SK-N-SH (cell line): ENCODE results near the gene ITGAE. TPM values are rescaled to one million over a fixed set of nuclear protein-coding genes. Genes with fewer than 3 reads are reported as not detected.
A peak's percentile ranks its signal among the peaks of the same experiment; 100 is the strongest.

Experiments
- CTCF ChIA-PET: fragments of 300-600, 350-600 bp; formaldehyde crosslinking; extraction: SDS; loops from one replicate; lab custom pipeline; 2021; lab: Yijun Ruan, JAX
- POLR2A ChIA-PET: fragments of 350-600 bp; sonication (Branson Sonifier 250); formaldehyde crosslinking; extraction: SDS; loops from one replicate; lab custom pipeline; 2020; ENCODE audit warnings: antibody characterized with exemption, inconsistent platforms; lab: Yijun Ruan, JAX
- DNase-seq: peaks from one replicate; pipeline ENCODE4 v3.0.0; 2012
- H2AFZ ChIP-seq: fragments of 200-600 bp; sonication (generic); 2 replicates; pipeline ENCODE4 v1.8.1; 2016; ENCODE audit warnings: antibody characterized with exemption, mild to moderate bottlenecking, low read depth
- H3F3A ChIP-seq: fragments of 200-600 bp; sonication (generic); replicated peaks from 2 replicates; pipeline ENCODE3; 2016; ENCODE audit warnings: antibody characterized with exemption, mild to moderate bottlenecking; ENCODE audit not compliant: insufficient read depth
- H3K27ac ChIP-seq, 2 experiments: fragments of 200-500 bp in 1 of 2; fragments of 200-600 bp in 1 of 2; sonication (Bioruptor generic) in 1 of 2; sonication (generic), shearing (Covaris generic) in 1 of 2; 2 replicates each; pipeline versions ENCODE4 v1.5.1 to v1.6.1; 2014 to 2016; ENCODE audit warnings: low read depth in 2 of 2, inconsistent platforms in 1 of 2, low read length in 1 of 2, mild to moderate bottlenecking in 1 of 2, mixed read lengths in 1 of 2
- H3K27me3 ChIP-seq: fragments of 200-600 bp; sonication (generic), shearing (Covaris generic); 2 replicates; pipeline ENCODE4 v1.6.1; 2016; ENCODE audit warnings: mixed run types; ENCODE audit not compliant: insufficient read depth
- H3K36me3 ChIP-seq, 2 experiments: fragments of 200-500 bp in 1 of 2; fragments of 200-600 bp in 1 of 2; sonication (Bioruptor generic) in 1 of 2; sonication (generic) in 1 of 2; replicated peaks in 1 of 2; 2 replicates each; pipeline versions ENCODE3 to v1.5.1; 2014 to 2016; ENCODE audit warnings: low read length in 1 of 2, mild to moderate bottlenecking in 1 of 2; ENCODE audit not compliant: insufficient read depth in 2 of 2, control insufficient read depth in 1 of 2
- H3K4me1 ChIP-seq, 2 experiments: fragments of 200-500 bp in 1 of 2; fragments of 200-600 bp in 1 of 2; sonication (Bioruptor generic) in 1 of 2; sonication (generic), shearing (Covaris generic) in 1 of 2; 2 replicates each; pipeline versions ENCODE4 v1.5.1 to v1.6.1; 2014 to 2016; ENCODE audit warnings: low read depth in 1 of 2, low read length in 1 of 2, mixed run types in 1 of 2; ENCODE audit not compliant: insufficient read depth in 2 of 2, control insufficient read depth in 1 of 2
- H3K4me2 ChIP-seq: fragments of 200-600 bp; sonication (generic), shearing (Covaris generic); 2 replicates; pipeline ENCODE4 v1.6.1; 2017; ENCODE audit warnings: mixed run types
- H3K4me3 ChIP-seq, 2 experiments: fragments of 200-500 bp in 1 of 2; fragments of 200-600 bp in 1 of 2; sonication (Bioruptor generic) in 1 of 2; sonication (generic), shearing (Covaris generic) in 1 of 2; 2 replicates each; pipeline versions ENCODE4 v1.5.1 to v1.8.1; 2014 to 2016; ENCODE audit warnings: low read depth in 2 of 2, inconsistent platforms in 1 of 2, low read length in 1 of 2, mild to moderate bottlenecking in 1 of 2, mixed read lengths in 1 of 2, moderate library complexity in 1 of 2
- H3K79me2 ChIP-seq: fragments of 200-600 bp; sonication (generic); 2 replicates; pipeline ENCODE4 v1.8.1; 2017; ENCODE audit warnings: mild to moderate bottlenecking; ENCODE audit not compliant: insufficient read depth
- H3K9ac ChIP-seq: fragments of 200-600 bp; sonication (generic); 2 replicates; pipeline ENCODE4 v1.6.1; 2017; ENCODE audit warnings: mixed run types
- H3K9me2 ChIP-seq: fragments of 200-600 bp; sonication (generic); 2 replicates; pipeline ENCODE4 v1.6.1; 2017; ENCODE audit warnings: mixed run types
- H3K9me3 ChIP-seq: fragments of 200-600 bp; sonication (generic); 2 replicates; pipeline ENCODE4 v1.6.1; 2017; ENCODE audit warnings: mixed run types, mild to moderate bottlenecking, moderate library complexity
- H4K20me1 ChIP-seq: fragments of 200-600 bp; sonication (generic); 2 replicates; pipeline ENCODE4 v1.6.1; 2017; ENCODE audit warnings: mild to moderate bottlenecking, mixed run types; ENCODE audit not compliant: insufficient read depth
- CHD2 ChIP-seq: fragments of 150-350 bp; IDR thresholded peaks from 2 replicates; pipeline ENCODE4 v1.6.1; 2018; ENCODE audit warnings: low read length; ENCODE audit not compliant: partially characterized antibody
- EP300 ChIP-seq, 2 experiments: IDR thresholded peaks; 2 replicates each; pipeline versions ENCODE4 v1.4.0 to v1.6.1; 2012; ENCODE audit warnings: borderline replicate concordance in 1 of 2, low read depth in 1 of 2, low read length in 1 of 2
- FOSL2 ChIP-seq: IDR thresholded peaks from 2 replicates; pipeline ENCODE4 v1.4.0; 2012; ENCODE audit warnings: low read depth, mild to moderate bottlenecking, moderate library complexity, borderline replicate concordance
- FOXM1 ChIP-seq: IDR thresholded peaks from 2 replicates; pipeline ENCODE4 v1.4.0; 2012; ENCODE audit warnings: low read depth, mild to moderate bottlenecking
- MEF2A ChIP-seq: IDR thresholded peaks from 2 replicates; pipeline ENCODE4 v1.4.0; 2012; ENCODE audit warnings: low read depth, borderline replicate concordance
- MXI1 ChIP-seq: IDR thresholded peaks from 2 replicates; pipeline ENCODE4 v1.6.1; 2012; ENCODE audit warnings: mild to moderate bottlenecking, low read depth, low read length, improper control_type of control experiment
- NRF1 ChIP-seq: IDR thresholded peaks from 2 replicates; pipeline ENCODE4 v1.6.1; 2012; ENCODE audit warnings: low read depth, mild to moderate bottlenecking, low read length
- RCOR1 ChIP-seq: fragments of 150-350 bp; IDR thresholded peaks from 2 replicates; pipeline ENCODE4 v1.6.1; 2017; ENCODE audit warnings: antibody characterized with exemption, low read length
- SIN3A ChIP-seq: IDR thresholded peaks from 2 replicates; pipeline ENCODE4 v1.6.1; 2012; ENCODE audit warnings: low read depth, mild to moderate bottlenecking, low read length, moderate library complexity, borderline replicate concordance
- SMC3 ChIP-seq: IDR thresholded peaks from 2 replicates; pipeline ENCODE4 v1.6.1; 2012; ENCODE audit warnings: low read depth, low read length, improper control_type of control experiment
- TCF12 ChIP-seq: IDR thresholded peaks from 2 replicates; pipeline ENCODE4 v1.4.0; 2012
- YY1 ChIP-seq: IDR thresholded peaks from 2 replicates; pipeline ENCODE4 v1.4.0; 2012; ENCODE audit warnings: low read depth, mild to moderate bottlenecking
- WGBS: methylation state at CpG from one replicate; pipeline ENCODE4 v1.1.6; 2017; ENCODE audit warnings: low lambda C conversion rate; 5-methylcytosine and 5-hydroxymethylcytosine counted together
- polyA plus RNA-seq, 3 experiments: library from polyadenylated mRNA; depleted of rRNA; stranded (reverse); fragments of >200 nt; gene quantifications; 2 replicates each; pipeline ENCODE4 v1.2.3, GENCODE V29; 2012
- TF ChIP-seq, protein P1 (sequence below): fragments of 150-350 bp; IDR thresholded peaks from 2 replicates; pipeline ENCODE4 v1.6.1; 2016; ENCODE audit warnings: mild to moderate bottlenecking, low read depth, low read length
- TF ChIP-seq, protein P2 (sequence below): IDR thresholded peaks from 2 replicates; pipeline ENCODE4 v1.4.0; 2012; ENCODE audit warnings: low read depth, borderline replicate concordance
- TF ChIP-seq, protein P3 (sequence below): fragments of 200-600 bp; sonication (generic); IDR thresholded peaks from 2 replicates; pipeline ENCODE4 v1.6.1; 2017; ENCODE audit warnings: antibody characterized with exemption, mild to moderate bottlenecking, moderate library complexity
- TF ChIP-seq, protein P4 (sequence below): IDR thresholded peaks from 2 replicates; pipeline ENCODE4; 2012

Gene ITGAE
- polyA plus RNA-seq, 1 of the 3 experiments (the other 2 are of a cell fraction): 56.7 TPM

DNA sequence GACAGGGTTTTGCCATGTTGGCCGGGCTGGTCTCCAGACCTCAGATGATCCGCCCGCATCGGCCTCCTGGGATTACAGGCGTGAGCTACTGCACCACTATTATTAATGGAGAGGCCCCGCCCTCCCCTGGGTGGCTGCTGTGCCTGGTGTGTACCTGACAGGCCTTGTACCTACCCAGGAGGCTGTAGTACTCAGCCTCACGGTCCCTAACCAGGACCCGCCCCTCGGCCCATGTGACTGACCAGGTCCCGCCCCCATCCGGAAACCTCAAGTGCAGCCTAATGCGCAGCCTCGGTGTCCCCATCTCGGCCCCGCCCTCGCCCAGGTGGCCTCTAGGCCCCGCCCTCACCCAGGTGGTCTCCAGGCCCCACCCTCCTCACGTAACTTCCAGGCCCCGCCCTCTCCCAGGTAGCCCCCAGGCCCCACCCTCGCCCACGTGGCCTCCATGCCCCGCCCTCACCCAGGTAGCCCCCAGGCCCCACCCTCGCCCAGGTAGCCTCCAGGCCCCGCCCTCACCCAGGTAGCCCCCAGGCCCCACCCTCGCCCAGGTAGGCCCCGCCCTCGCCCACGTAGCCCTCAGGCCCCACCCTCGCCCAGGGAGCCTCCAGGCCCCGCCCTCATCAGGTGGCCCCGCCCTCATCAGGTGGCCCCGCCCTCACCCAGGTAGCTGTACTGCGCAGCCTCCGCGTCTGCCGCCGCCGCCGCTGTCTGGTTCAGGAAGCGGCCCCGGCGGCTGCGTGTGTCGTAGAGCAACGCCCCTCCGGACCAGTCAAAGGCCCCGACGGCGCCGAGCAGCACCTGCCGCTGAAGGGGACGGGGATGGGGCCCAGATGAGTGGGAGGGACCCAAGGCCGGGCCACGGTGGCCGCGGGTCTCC, 46.3 kb downstream of the ITGAE start:
- H3K9me2 ChIP-seq: no peaks in the 10 kb centered on the region
- H2AFZ ChIP-seq: no peak overlapping the region
- no peaks in the 10 kb centered on the region for H3K9me3 ChIP-seq
- H3K4me3 ChIP-seq: no peak overlapping the region
- no peaks in the 10 kb centered on the region; a peak in 1 of 4 replicates for H3K4me1 ChIP-seq
- TF ChIP-seq, protein P1, sequence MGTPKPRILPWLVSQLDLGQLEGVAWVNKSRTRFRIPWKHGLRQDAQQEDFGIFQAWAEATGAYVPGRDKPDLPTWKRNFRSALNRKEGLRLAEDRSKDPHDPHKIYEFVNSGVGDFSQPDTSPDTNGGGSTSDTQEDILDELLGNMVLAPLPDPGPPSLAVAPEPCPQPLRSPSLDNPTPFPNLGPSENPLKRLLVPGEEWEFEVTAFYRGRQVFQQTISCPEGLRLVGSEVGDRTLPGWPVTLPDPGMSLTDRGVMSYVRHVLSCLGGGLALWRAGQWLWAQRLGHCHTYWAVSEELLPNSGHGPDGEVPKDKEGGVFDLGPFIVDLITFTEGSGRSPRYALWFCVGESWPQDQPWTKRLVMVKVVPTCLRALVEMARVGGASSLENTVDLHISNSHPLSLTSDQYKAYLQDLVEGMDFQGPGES: no peak
- TF ChIP-seq NRF1 (no peak), MEF2A (no peak), YY1 (no peak), EP300 (IDR thresholded peaks at IDR 0.05; ENCODE audit: borderline replicate concordance in 1 of 2, low read depth in 1 of 2, low read length in 1 of 2) (no peak), CHD2 (no peak), TCF12 (no peak)
- TF ChIP-seq, protein P2, sequence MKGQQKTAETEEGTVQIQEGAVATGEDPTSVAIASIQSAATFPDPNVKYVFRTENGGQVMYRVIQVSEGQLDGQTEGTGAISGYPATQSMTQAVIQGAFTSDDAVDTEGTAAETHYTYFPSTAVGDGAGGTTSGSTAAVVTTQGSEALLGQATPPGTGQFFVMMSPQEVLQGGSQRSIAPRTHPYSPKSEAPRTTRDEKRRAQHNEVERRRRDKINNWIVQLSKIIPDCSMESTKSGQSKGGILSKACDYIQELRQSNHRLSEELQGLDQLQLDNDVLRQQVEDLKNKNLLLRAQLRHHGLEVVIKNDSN: no peak
- TF ChIP-seq, all 33 proteins: peak for 0
- 27% methylated on average over 34 of the region's 56 CpGs for WGBS
- DNase-seq: peak; percentile 79
- Histone ChIP-seq H3F3A (no peaks in the 10 kb centered on the region), H3K4me2 (no peak overlapping the region), H3K79me2 (no peaks in the 10 kb centered on the region), H3K9ac (no peak overlapping the region), H4K20me1 (no peaks in the 10 kb centered on the region), H3K27me3 (no peaks in the 10 kb centered on the region; the same call in 1 of the 2 replicates), H3K27ac (no peak overlapping the region), H3K36me3 (no peaks in the 10 kb centered on the region)
- ChIA-PET POLR2A (no interaction called here), CTCF (interaction anchor here (2.7 kb wide), 1 partner anchor 17 kb away, joined by 15 read pairs; no protein-coding TSS in a partner anchor)

DNA sequence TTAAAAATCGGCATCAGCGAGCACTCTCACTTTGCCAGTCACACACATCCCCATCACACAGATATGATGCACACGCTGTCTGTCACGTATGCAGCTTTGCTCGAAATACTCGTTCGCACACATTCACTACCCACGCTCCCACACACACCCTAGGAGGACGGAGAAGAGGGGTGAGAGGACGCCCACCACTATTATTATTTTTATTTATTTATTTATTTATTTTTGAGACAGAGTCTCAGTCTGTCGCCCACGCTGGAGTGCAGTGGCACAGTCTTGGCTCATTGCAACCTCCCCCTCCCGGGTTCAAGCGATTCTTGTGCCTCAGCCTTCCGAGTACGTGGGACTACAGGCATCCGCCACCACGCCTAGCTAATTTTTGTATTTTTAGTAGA, 46.9 kb downstream of the ITGAE start:
- Histone ChIP-seq H3K27ac (no peak overlapping the region), H3K27me3 (no peaks in the 10 kb centered on the region; the same call in 1 of the 2 replicates), H3K4me3 (no peak overlapping the region), H3K9ac (no peak overlapping the region), H3K79me2 (no peaks in the 10 kb centered on the region), H3K4me1 (no peaks in the 10 kb centered on the region; a peak in 1 of 4 replicates), H3K36me3 (no peaks in the 10 kb centered on the region), H3F3A (no peaks in the 10 kb centered on the region), H3K9me2 (no peaks in the 10 kb centered on the region), H2AFZ (no peak overlapping the region), H3K4me2 (no peak overlapping the region), H4K20me1 (no peaks in the 10 kb centered on the region), H3K9me3 (no peaks in the 10 kb centered on the region)
- no peak for DNase-seq
- CTCF ChIA-PET: interaction anchor here (2.7 kb wide), 1 partner anchor 17 kb away, joined by 15 read pairs; no protein-coding TSS in a partner anchor
- TF ChIP-seq, protein P3, sequence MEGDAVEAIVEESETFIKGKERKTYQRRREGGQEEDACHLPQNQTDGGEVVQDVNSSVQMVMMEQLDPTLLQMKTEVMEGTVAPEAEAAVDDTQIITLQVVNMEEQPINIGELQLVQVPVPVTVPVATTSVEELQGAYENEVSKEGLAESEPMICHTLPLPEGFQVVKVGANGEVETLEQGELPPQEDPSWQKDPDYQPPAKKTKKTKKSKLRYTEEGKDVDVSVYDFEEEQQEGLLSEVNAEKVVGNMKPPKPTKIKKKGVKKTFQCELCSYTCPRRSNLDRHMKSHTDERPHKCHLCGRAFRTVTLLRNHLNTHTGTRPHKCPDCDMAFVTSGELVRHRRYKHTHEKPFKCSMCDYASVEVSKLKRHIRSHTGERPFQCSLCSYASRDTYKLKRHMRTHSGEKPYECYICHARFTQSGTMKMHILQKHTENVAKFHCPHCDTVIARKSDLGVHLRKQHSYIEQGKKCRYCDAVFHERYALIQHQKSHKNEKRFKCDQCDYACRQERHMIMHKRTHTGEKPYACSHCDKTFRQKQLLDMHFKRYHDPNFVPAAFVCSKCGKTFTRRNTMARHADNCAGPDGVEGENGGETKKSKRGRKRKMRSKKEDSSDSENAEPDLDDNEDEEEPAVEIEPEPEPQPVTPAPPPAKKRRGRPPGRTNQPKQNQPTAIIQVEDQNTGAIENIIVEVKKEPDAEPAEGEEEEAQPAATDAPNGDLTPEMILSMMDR: no peak
- TF ChIP-seq SIN3A (no peak), MEF2A (no peak), FOXM1 (no peak), YY1 (no peak), MXI1 (no peak), FOSL2 (no peak), SMC3 (no peak), RCOR1 (no peak), NRF1 (no peak)
- TF ChIP-seq, protein P4, sequence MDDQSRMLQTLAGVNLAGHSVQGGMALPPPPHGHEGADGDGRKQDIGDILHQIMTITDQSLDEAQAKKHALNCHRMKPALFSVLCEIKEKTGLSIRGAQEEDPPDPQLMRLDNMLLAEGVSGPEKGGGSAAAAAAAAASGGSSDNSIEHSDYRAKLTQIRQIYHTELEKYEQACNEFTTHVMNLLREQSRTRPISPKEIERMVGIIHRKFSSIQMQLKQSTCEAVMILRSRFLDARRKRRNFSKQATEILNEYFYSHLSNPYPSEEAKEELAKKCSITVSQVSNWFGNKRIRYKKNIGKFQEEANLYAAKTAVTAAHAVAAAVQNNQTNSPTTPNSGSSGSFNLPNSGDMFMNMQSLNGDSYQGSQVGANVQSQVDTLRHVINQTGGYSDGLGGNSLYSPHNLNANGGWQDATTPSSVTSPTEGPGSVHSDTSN: no peak
- POLR2A ChIA-PET: no interaction called here
- 81% methylated on average over 18 of the region's 18 CpGs for WGBS
